GM18517 (cell line): ENCODE measurements around the gene CAPN3.

Experiments
- ATAC-seq: cut with Tn5 transposase; IDR thresholded peaks from one replicate; pipeline ENCODE4 v1.9.1; 2021; ENCODE audit warnings: mild to moderate bottlenecking, moderate library complexity; ENCODE audit not compliant: unreplicated experiment

CAPN3 gene

GRCh38 chr15:42392309-42393024 lies 33.2 kb downstream of the CAPN3 start:
- ATAC-seq = no peak

GRCh38 chr15:42394106-42394505 lies 34.8 kb downstream of the CAPN3 start:
- ATAC-seq = no peak

GRCh38 chr15:42395838-42396237 lies 36.5 kb downstream of the CAPN3 start:
- no peak for ATAC-seq

- ATAC-seq = no peak
These were observed 42.5 kb downstream of the CAPN3 start for GRCh38 chr15:42401544-42402454.

GRCh38 chr15:42402455-42403205 lies 43.3 kb downstream of the CAPN3 start:
- ATAC-seq = no peak

GRCh38 chr15:42403389-42403788 lies 44.1 kb downstream of the CAPN3 start:
- ATAC-seq = no peak

GRCh38 chr15:42404461-42405235 lies 45.3 kb downstream of the CAPN3 start:
- no peak for ATAC-seq

GRCh38 chr15:42405863-42406482 lies 46.7 kb downstream of the CAPN3 start:
- ATAC-seq = no peak

GRCh38 chr15:42408178-42408577 lies 48.9 kb downstream of the CAPN3 start:
- ATAC-seq = no peak

GRCh38 chr15:42409011-42409410 lies 49.7 kb downstream of the CAPN3 start:
- ATAC-seq = no peak

- ATAC-seq = no peak
These were observed 52.6 kb downstream of the CAPN3 start for GRCh38 chr15:42411884-42412283.

- no peak for ATAC-seq
These were observed 54.6 kb downstream of the CAPN3 start for GRCh38 chr15:42413920-42414319.

GRCh38 chr15:42419369-42419768 lies 60.1 kb downstream of the CAPN3 start:
- ATAC-seq = no peak

- no peak for ATAC-seq
These were observed 62.1 kb downstream of the CAPN3 start for GRCh38 chr15:42421376-42421775.

- ATAC-seq = no peak
These were observed 68.3 kb downstream of the CAPN3 start for GRCh38 chr15:42427429-42428223.

GRCh38 chr15:42444415-42445063 lies 85.2 kb downstream of the CAPN3 start:
- no peak for ATAC-seq

GRCh38 chr15:42445551-42445950 lies 86.2 kb downstream of the CAPN3 start:
- no peak for ATAC-seq

- no peak for ATAC-seq
These were observed 88.3 kb downstream of the CAPN3 start for GRCh38 chr15:42447599-42447998.

- ATAC-seq = no peak
These were observed 89.0 kb downstream of the CAPN3 start for GRCh38 chr15:42448281-42448680.
